ENCODE results near the gene REEP6.
"Not testable (repeated sequence)": the region's sequence is repeated elsewhere in the genome, so short reads cannot be mapped to it uniquely, and the experiment has no call there.

The REEP6 gene

DNA sequence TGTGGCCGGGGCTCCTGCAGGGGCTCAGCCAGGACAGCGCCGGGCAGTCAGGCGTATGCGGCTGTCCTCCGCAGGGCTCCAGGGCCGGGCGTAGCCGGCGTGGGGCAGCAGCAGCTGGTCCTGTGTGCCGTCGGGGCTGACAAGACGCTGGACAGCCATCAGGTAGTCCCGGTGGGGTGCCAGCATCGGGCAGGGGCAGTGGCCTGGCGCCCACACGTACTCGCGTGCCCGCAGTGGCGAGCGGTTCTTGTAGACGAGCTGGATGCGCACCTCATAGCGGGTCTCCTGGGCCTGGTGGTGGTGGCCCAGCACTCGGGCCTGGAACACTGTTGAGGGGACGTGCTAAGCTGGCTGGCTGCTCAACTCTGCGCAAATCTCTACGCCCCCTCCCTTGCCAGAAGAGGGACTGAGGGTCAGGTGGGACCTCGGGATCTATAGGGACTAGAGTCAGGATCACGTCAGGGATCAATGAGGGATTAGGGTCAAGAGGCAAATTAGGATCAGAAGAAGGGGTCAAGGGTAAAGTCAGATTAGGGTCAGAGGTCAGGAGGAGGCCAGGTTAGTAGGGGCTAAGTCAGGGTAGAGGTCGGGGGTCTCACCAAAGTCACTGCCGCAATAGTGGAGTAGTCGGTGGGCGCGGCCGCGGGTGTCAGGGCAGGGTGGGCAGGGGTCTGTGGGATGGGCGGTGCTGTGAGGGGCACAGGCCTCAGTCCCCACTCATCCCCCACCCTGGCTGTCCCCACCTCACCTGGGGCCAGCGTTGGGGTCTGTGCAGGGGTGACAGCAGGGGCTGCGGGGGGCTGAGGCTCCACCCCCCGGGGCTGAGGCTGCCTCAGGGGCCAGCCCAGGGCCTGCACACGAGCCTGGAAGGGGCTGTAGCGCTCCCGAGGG lies 15.3 kb downstream of the REEP6 start:
- in situ Hi-C loops (cut with MboI; ENCODE audit: low sequenced_read_pairs), result no loop called here

DNA sequence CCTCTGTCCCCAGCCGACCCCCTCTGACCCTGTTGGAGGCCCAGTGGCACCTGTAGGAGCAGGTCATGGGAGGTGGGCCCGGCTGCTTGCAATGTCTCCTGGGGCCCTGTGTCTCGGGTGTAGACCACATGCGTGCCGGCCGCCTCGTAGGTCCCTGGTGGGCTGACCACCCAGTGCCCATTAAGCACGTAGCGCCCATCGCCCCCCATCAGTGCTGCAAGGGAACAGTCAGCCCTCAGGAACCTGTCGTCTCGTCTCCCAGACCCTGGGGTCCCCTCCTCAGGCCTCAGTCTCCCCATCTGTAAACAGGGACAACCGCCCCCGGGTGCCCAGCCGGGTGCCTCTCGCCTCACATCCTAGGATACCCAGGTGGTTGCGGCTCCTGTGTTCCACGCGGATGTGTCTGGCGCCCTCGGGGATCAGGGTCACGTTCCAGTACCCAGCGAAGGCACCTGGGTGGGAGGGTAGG lies 16.2 kb downstream of the REEP6 start:
- in situ Hi-C loops (cut with MboI; ENCODE audit: low sequenced_read_pairs), result no loop called here

DNA sequence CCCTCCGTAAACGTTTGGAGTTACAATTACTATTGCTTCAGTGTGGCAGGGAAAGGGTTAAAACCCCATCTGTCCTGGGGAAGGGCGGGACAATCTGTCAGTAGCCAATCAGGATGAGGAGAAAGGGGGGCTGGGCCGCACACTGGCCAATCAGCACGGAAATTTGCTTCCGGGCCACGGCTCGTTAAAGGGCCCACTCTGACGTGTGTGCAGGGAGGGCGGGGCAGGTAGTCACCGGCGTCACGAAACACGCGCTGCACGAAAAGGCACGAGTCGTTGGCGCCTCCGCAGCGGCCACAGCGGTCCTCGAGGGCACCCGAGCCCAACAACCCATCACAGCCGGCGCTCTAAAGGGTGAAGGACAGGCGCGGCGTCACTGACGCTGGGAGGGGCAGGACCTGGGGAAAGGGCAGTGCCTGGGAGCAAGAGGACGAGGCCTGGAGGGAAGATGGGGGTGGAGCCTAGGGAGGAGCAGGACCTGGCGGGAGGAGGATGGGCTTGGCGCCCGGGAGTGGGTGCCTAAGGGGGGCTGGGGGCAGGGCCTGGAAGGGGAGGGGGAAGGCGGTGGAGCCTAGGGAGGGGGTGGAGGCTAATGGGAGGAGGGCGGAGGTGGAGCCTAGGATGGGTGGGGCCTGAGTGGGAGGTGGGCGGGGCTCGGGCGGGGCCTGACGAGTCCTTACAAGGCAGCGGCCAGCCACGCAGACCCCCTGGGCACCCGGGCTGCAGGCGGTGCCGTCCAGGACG lies 17.0 kb downstream of the REEP6 start:
- in situ Hi-C loops (cut with MboI; ENCODE audit: low sequenced_read_pairs), result no loop called here

DNA sequence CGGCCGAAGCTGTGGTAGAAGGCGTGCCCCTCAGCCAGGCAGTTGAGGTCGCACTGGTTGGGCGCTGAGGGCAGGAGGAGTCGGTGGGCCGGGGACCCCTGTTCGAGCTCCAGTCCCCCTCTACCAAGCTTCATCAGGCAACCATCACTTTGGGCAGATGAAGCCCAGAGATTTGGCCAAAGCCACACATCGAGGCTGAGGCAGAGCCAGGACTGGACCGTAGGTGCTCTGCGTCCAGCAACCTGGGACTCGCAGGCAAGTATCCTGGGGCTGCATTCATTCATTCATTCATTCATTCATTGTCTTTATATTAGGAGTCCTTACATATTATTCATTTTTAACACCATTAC lies 17.5 kb downstream of the REEP6 start:
- in situ Hi-C loops (cut with MboI; ENCODE audit: low sequenced_read_pairs), result no loop called here

DNA sequence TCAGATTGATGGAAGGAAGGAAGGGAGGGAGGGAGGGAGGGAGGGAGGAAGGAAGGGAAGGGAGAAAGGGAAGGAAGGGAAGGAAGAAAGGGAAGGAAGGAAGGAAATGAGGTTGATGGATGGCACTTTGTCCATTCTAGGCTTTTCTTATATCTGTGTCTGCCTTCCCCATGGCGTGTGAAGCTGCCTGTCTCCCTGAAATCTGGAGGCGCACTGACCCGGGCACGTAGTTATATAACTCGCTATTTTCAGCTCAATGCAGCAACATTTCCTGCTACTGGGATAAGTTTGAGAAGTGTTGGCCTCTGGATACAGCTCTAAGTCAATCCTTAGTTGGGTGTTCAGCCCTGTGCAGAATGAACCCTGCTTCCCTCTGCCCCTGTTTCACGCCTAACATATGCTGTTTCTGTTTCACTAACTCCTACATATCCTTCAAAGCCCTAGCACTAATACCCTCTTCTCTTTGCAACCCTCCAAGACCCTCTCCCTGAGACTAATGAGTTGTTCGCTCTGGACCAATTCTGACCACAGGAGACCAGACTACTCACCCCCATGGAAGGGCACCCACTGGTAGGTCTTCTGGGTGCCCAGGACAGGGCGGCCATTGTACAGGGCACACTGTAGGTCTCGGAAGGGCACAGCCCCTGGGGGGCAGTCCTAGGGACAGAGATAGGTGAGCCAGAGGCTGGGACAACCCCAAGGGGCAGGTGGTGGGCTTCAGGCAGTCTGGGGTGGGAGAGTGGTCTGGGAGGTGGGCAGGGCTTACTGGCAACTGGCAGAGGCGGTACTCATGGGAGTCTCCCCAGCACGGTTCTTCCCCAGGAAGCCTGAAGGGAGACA lies 18.8 kb downstream of the REEP6 start:
- in situ Hi-C loops (cut with MboI; ENCODE audit: low sequenced_read_pairs), result no loop called here

DNA sequence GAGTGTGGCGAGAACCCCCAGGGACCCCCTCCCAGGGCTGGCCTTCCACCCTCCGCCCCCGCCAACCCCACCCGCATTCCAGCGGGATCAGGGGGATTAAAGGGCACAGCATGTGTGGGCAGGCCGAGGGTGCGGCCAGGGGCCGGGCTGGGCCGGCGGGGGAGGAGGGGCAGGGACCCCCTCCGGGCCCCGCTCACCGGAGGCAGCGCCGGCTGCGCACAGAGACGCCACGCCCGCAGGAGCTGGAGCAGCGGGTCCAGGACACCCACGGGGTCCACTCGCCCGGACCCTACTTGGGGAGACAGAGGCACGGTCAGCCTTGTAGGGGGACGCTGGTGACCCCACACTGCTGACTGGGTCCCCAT lies 19.4 kb downstream of the REEP6 start:
- in situ Hi-C loops (cut with MboI; ENCODE audit: low sequenced_read_pairs), result no loop called here

DNA sequence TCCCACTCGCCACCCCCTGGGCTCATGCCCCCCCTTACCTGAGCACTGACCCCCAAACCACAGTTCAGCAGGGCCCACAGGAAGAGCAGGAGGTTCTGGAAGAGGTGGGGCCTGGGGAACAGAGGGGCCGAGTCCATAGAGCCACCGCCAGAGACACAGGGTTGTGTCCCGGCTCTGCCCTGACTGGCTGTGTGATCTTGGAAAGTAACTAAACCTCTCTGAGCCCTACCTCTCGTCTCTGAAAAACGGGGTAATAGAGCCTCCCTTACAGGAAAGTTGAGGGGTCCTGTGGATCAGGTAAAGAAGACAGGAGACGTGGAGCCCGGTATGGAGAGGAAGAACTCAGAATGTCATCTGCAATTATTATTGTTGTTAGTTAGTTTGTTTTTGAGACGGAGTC lies 19.8 kb downstream of the REEP6 start:
- in situ Hi-C loops (cut with MboI; ENCODE audit: low sequenced_read_pairs), result no loop called here

DNA sequence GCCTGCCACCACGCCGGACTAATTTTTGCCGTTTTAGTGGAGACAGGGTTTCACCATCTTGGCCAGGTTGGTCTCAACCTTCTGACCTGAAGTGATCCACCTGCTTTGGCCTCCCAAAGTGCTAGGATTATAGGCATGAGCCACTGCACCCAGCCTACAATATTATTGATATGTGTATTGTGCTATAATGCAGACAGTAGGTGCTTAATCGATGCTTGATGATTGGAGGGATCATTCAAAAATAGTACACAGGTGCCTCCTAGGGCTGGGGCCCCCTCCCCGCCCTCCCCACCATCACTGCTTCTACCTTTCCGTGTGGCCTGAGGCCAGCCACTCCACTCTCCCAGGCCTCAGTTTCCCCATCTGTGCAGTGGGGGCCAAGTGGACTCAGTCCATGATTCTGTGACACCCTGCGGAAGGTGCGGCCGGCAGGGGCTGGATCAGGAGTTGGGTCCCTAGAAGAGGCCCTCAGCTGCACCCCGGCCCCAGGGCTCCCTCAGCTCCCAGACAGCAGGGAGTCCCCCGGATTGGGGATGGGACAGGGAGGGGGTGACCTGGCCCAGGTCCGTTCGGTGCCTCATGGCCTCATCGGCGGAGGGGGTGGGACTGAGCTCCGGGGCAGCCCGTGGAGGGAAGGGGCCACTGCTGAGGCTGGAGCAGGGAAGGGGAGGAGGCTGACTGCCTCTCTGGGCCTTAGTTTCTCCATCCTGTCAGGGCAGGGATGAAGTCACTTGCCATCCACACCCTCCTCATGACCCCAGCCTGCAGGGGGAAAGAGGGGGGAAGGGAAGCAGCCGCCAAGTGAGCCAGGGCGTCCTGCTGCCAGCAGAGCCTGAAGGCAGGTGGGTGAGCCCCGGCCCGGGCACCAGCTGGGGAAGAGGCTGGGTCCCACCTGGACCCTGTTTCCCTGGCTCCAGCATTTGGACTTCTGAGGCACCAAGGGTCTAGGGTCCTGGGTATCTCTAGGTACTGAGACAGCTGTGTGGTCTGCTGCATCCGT lies 20.6 kb downstream of the REEP6 start:
- in situ Hi-C loops (cut with MboI; ENCODE audit: low sequenced_read_pairs), result no loop called here

DNA sequence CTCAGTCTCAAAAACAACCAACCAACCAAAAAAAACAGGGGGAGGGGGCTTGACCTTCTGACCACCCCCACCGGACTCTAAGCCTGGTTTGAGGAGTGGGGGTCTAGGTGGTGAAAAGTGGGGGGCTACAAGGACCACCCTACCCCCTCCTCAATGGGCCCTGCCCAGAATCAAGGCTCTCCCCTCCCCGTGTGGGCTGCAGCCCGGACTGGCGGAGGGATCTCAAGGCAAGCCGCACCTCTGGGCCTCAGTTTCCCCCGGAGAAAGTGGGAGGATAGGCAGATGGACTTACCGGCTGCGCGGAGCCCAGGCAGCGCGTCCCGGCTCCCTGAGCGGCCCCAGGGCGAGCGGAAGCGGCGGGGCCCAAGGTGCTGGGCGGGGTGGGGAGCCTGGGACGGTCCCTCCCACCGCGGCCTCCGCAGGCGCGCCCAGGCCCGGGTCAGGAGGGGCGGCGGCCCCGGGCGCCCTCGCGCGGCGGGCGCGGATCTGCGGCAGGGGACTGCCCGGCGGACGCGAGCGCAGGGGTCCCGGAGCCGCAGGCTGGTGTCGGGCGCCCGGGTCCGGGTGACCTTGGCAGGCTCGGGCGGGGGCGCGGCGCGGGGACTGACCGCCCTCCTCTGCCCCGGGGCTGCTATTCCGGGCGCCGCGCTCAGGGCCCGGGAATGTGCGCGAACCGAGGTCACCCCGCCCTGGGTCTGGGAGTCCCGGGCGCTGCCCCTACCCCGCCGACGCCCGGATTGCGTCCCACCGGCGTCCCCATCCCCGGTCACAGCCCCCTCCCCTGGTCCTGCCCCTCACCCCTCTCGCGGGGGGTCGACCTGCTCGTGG lies 21.9 kb downstream of the REEP6 start, which contains the start of gene ADAMTSL5:
Gene ADAMTSL5, minus strand, starts transcription at position 349 of the 828 bp plus-strand sequence. CDS start 2,076 bp downstream, outside the sequence.
- in situ Hi-C loops (cut with MboI; ENCODE audit: low sequenced_read_pairs), result no loop called here

DNA sequence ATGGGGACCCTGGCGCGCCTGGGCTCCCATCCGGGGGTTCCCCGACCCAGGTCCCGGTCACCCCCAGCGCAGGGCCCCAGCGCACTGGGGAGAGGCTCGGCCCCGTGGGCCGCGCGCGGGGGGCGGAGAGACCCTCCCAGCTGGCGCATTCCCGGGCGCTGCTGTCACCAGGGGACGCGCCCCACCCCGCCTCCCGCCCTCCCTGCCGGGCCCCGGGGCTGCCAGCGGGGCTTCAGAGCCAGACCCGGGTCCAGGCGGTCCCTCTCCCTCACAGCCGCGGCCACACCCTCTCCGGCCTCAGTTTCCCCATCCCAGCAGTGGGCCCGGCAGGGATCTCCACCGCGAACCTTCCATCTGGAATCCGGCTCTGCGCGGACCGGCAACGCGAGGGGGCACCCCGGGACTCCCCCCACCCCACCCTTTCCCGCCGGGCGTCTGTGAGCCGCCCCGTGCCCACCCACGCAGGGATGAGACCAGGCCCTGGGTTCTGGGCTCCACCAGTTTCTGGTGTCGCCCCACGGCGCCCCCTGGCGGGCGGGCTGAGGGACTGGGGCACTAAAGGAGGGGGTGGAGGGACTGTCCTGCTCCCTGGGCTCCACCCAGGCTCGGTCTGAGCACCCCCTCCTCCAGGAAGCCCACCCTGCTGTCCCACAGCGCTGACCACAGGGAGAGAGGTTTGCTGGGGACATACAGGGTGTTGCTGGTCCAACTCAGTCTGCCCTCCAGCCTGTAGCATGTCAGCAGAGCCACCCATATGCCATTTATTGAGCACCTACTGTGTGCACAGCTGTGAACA lies 22.7 kb downstream of the REEP6 start:
- in situ Hi-C loops (cut with MboI; ENCODE audit: low sequenced_read_pairs), result no loop called here

DNA sequence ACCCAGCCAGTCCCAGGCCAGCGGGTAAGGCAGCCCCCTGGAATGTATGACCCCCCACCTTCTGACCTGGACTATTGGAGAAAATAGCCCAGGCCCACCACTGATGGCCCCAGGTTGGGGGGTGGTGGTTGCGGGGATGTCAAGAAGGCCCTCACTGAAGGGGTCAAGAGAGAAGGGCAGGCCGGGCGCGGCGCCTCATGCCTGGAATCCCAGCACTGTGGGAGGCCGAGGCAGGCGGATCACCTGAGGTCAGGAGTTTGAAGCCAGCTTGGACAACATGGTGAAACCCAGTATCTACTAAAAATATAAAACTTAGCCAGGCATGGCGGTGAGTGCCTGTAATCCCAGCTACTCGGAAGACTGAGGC lies 23.3 kb downstream of the REEP6 start:
- in situ Hi-C loops (cut with MboI; ENCODE audit: low sequenced_read_pairs), result no loop called here

DNA sequence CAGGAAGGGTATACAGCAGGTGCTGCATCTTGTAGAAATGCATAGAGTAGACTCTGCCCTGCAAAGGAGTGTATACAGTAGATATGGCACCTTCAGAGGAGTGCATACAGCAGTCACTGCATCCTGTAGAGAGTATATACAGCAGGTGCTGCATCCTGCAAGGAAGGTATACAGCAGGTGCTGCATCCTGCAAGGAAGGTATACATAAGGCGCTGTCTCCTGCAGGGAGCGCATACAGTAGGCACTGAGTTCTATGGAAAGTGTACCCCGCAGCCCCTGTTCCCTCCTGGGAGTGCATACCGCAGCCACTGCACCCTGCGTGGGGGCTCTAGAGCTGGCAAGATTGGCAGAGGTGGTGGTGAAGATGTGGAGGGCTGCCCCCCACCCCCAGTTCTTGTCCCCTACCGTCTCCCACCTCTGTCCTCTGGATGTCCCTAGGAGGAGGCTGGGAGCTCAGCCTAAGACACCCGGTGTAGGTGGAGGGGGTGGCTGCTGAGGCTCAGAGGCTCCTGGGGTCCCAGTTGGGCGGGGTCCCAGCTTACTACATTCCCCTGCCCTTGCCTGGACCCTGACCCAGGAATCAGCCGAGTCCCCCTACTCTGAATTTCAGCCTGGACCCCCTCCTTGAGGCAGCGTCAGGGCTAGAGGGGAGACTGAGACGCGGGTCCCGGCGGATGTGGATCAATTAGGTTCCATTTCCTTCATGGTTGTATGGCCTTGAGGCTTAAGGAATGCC lies 24.2 kb downstream of the REEP6 start:
- in situ Hi-C loops (cut with MboI; ENCODE audit: low sequenced_read_pairs), result no loop called here

DNA sequence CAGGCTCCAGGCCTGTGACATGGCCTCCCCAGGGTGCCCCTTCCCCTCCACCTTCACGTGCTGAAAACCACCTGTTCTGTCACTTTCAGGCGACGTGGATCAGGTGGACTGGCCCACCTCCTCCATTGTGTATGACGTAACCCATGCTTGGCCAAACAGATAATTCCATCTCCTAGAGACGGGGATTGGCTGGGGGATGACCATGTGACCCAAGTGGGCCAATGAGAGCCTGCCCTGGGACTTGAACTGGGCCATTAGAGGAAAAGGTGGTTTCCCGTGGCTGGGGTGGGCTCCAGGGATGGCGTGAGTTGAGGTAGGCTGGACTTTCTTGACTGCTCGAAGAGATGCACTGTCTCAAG lies 25.4 kb downstream of the REEP6 start:
- in situ Hi-C loops (cut with MboI; ENCODE audit: low sequenced_read_pairs), result no loop called here

DNA sequence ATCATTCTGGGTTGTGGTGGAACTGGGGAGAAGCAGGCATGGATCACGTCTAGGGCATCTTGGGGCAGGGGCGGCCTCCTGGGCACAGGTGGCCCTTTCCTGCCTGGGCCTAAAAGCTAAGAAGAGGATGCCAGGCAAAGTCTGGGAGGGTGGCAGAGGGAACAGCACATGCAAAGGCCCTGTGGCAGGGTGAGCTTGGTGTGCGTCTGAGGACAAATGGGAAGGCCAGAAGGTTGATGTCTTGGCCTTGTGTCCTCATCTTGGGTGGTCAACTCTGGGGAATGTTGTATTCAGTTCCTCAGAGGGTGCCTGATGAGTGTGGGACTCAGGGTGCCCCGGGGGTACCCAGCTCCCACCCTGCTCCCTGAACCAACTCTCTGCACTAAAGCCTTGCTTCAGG lies 27.5 kb downstream of the REEP6 start:
- in situ Hi-C loops (cut with MboI; ENCODE audit: low sequenced_read_pairs), result no loop called here

DNA sequence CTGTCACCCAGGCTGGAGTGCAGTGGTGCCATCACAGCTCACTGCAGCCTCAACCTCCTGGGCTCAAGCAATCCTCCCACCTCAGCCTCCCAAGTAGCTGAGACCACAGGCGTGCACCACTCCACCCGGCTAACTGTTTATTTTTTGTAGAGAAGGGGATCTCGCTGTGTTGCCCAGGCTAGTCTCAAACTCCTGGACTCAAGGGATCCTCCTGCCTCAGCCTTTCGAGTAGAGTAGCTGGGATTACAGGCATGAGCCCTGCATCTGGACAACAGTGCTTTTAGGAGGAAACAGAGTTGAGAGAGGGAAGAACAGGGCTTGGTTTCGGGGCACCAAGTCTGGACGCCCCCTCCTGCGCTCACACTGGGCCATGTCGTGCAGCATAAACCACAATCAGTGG lies 28.8 kb downstream of the REEP6 start:
- in situ Hi-C loops (cut with MboI; ENCODE audit: low sequenced_read_pairs), result not testable (repeated sequence)

DNA sequence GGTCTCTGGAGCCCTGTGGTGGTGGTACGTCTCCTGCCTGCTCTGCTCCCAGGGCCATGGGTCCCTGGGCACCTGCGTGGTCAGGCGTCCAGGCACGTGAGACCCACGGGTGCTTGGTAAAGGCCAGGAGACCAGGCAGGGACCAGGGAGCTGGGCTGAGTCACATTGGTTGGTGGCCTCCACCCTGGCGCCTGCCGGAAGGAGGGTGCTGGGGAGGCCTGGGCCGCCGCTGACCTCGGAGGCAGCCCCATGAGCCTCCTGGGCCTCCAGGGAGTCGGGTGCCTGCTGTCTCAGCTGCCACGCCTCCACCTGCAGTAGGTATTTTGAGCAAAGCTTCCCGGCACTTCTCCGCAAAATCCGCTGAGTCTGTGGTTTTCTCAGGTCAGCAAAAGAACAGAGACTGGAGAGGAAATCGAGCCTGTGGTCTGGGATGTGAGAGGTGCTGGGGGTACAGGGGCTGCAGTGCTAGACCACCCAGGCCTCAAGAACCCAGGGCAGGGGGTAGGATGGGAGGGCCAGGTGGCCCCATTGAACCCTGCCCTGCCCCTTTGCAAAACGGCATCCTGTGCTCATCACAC lies 29.3 kb downstream of the REEP6 start:
- in situ Hi-C loops (cut with MboI; ENCODE audit: low sequenced_read_pairs), result no loop called here

DNA sequence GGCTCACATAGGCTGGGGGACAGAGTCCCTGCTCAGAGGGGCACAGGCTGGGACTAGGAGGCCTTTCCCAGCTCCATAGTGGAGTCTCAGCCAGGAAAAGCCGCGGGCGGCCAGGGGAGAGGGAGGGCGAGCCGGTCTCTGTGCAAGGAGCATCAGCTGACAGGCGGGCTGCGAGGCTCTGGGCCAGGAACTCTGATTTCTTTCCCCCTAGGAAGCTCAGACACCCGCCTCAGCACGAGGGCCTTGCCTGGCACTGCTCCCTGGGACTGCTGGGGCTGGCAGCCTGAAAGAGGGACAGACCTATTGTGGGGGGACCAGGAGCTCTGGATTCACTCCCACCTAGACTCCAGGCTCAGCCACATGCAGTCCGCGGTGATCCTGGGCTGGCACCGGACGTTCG lies 30.7 kb downstream of the REEP6 start:
- in situ Hi-C loops (cut with MboI; ENCODE audit: low sequenced_read_pairs), result no loop called here

DNA sequence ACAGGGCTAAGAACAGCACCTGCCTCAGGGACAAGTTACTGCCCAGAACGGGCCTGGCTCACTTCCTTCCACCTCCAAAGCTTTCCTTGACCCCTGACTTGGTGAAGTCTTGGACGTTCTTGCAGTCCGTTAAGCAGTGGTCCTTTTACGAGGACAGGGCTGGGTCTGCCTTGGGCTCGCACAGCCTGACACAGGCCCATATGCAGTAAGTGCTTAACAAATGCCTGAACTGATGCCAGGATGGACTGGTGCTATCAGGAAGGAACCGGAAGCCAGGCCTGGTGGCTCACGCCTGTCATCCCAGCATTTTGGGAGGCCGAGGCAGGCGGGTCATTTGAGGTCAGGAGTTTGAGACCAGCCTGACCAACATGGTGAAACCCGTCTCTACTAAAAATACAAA lies 31.1 kb downstream of the REEP6 start:
- in situ Hi-C loops (cut with MboI; ENCODE audit: low sequenced_read_pairs), result no loop called here

Data from HL-60/S4 treated with phorbol 12-myristate 13-acetate at 8.2 ng/mL for 4 days and 3 days (cell line).